Activated CD8-positive, alpha-beta T cell treated with anti-CD3 and anti-CD28 coated beads for 36 hours (primary cell): ENCODE data around the gene TTI1. TPM values are rescaled to one million over a fixed set of nuclear protein-coding genes. Genes with fewer than 3 reads are reported as not detected.

Source experiments
- ATAC-seq: fragments of 200-7000 bp; cut with Tn5 transposase; one replicate; pipeline ENCODE4 v1.10.0; 2021; ENCODE audit warnings: mild to moderate bottlenecking, moderate library complexity
- CTCF ChIA-PET: fragments of 350-600 bp; sonication (Branson Sonifier 250); formaldehyde crosslinking; loops from one replicate; lab custom pipeline; 2021; ENCODE audit warnings: antibody characterized with exemption; lab: Charles Lee
- POLR2A ChIA-PET: fragments of 350-600 bp; sonication (Branson Sonifier 250); formaldehyde crosslinking; loops from one replicate; lab custom pipeline; 2021; ENCODE audit warnings: antibody characterized with exemption; lab: Charles Lee
- DNase-seq: peaks from one replicate; pipeline ENCODE4 v3.0.0-alpha.2; 2020
- H3K27ac Mint-ChIP-seq: one replicate; pipeline ENCODE4 v1.8.0; 2021; ENCODE audit warnings: mild to moderate bottlenecking, mixed read lengths
- H3K27me3 Mint-ChIP-seq: one replicate; pipeline ENCODE4 v1.8.0; 2021; ENCODE audit warnings: mixed read lengths
- H3K36me3 Mint-ChIP-seq: one replicate; pipeline ENCODE4 v1.8.0; 2021; ENCODE audit warnings: low read depth, mixed read lengths
- H3K4me1 Mint-ChIP-seq: one replicate; pipeline ENCODE4 v1.8.0; 2021; ENCODE audit warnings: low read depth, mixed read lengths
- H3K4me3 Mint-ChIP-seq: one replicate; pipeline ENCODE4 v1.8.0; 2021; ENCODE audit warnings: mild to moderate bottlenecking, moderate library complexity, mixed read lengths
- H3K9me3 Mint-ChIP-seq: one replicate; pipeline ENCODE4 v1.8.0; 2021; ENCODE audit warnings: mixed read lengths
- intact Hi-C: fragments of 100-400 bp; cut with micrococcal nuclease; formaldehyde crosslinking; loops from one replicate; pipeline ENCODE4 v1.10.0; 2022
- total RNA-seq, 2 experiments: library from RNA; stranded (reverse); gene quantifications; one replicate each; pipeline ENCODE4 v1.2.3, GENCODE V29; 2021
- TF ChIP-seq, protein P1 (sequence below): fragments of 200-600 bp; IDR thresholded peaks from one replicate; pipeline ENCODE4 v1.8.0; 2022; ENCODE audit warnings: antibody characterized with exemption, mild to moderate bottlenecking

Gene TTI1
- total RNA-seq, 2 experiments from 2014 or later, result 34.1 to 39.7 TPM

DNA sequence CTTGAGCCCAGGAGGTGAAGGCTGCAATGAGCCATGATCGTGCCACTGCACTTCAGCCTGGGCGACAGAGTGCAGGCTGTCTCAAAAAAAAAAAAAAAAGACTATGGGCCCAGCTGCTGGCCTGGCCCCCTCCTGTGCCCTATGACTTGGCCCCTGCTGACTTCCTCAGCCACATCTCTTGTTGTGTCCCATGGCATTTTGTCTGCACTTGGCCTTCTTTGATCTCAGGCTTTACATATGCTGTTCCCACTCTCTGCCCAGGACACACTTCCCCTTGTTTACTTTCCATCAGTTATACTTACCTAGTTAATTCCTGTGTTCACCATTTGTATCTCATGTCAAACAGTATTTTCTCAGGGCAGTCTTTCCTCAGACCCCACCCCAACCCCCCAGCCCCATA is 44.8 kb upstream of the TTI1 start:
- Mint-ChIP-seq H3K27ac (no peak overlapping the region), H3K9me3 (peaks cover 4% of the 10 kb centered on the region), H3K4me3 (no peak overlapping the region), H3K27me3 (no peaks in the 10 kb centered on the region), H3K4me1 (peaks cover 20% of the 10 kb centered on the region), H3K36me3 (peaks cover 63% of the 10 kb centered on the region)
- CTCF ChIA-PET, result interaction anchor here (0.9 to 1.6 kb wide), 3 partner anchors 11 to 143 kb away, joined by 3 to 7 read pairs (median 5); no protein-coding TSS in a partner anchor
- TF ChIP-seq, protein P1, sequence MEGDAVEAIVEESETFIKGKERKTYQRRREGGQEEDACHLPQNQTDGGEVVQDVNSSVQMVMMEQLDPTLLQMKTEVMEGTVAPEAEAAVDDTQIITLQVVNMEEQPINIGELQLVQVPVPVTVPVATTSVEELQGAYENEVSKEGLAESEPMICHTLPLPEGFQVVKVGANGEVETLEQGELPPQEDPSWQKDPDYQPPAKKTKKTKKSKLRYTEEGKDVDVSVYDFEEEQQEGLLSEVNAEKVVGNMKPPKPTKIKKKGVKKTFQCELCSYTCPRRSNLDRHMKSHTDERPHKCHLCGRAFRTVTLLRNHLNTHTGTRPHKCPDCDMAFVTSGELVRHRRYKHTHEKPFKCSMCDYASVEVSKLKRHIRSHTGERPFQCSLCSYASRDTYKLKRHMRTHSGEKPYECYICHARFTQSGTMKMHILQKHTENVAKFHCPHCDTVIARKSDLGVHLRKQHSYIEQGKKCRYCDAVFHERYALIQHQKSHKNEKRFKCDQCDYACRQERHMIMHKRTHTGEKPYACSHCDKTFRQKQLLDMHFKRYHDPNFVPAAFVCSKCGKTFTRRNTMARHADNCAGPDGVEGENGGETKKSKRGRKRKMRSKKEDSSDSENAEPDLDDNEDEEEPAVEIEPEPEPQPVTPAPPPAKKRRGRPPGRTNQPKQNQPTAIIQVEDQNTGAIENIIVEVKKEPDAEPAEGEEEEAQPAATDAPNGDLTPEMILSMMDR, result no peak
- ATAC-seq (no peak), DNase-seq (no peak)
- POLR2A ChIA-PET, result interaction anchor here (1.2 kb wide), 1 partner anchor 10 kb away, joined by 3 read pairs; no protein-coding TSS in a partner anchor
- intact Hi-C loops, result no loop called here

DNA sequence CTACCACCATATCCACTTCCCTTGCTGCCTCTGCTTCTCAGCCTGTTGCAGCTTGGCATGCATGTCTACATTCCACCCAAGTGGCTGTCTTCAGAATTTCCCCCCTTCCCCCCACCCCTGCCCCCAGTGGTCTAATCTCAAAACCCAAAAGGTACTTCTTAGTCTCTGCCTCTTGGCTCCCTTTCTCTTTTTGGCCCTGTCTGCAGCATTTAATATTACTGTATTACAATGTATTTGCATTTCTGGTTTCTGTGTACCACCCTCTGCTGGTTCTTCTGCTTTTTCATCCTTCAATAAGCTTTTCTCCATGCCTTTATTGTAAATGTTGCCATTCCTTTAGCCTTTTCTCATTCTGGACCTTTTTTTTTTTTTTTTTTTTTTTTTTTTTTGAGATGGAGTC is 43.3 kb upstream of the TTI1 start:
- no peak overlapping the region for H3K4me3 Mint-ChIP-seq
- H3K36me3 Mint-ChIP-seq, result peaks cover 65% of the 10 kb centered on the region
- ATAC-seq, result no peak
- ChIA-PET CTCF (no interaction called here), POLR2A (no interaction called here)
- no peak for DNase-seq
- peaks cover 22% of the 10 kb centered on the region for H3K4me1 Mint-ChIP-seq
- peaks cover 4% of the 10 kb centered on the region for H3K9me3 Mint-ChIP-seq
- intact Hi-C loops, result no loop called here
- H3K27ac Mint-ChIP-seq, result no peak overlapping the region
- TF ChIP-seq, protein P1, result no peak
- H3K27me3 Mint-ChIP-seq, result no peaks in the 10 kb centered on the region

DNA sequence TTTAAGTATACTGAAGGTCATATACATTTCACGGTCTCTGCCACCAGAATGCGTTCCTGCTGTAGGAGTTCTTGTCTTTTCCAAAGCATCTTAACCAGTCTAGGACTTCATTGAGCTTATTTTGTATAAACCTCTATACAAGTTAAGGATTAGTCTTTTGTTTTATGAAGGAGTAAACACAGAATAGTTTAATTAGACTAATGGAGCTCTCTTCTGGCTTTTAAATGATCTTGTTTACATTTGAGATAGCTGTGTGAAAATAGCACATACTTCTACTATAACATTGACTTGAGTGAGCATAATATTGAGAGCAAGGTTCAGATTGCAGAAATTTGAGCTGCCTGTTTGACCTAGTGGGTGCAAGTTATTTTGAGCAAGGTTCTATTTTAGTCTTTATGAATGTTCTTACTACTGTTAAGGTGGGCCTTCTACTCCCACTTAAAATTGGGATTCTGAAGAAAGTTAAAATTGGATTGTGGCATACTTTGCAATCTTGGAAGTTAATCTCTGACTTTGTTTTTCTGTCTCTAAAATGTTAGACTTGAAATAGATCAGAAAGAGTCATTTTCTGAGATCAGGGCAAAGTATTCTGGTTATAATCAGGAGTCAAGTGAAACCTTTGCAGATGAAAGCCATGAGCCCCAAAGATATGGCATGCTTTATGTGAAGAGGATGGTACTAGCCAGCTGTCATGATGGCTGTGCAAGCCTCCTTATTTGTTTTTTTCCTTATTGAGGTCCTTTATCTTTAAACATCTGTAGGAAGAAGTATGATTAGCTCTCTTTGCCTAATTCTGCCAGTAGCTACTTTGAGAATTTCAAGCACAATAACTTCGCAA is 42.1 kb upstream of the TTI1 start:
- Mint-ChIP-seq H3K27ac (no peak overlapping the region), H3K9me3 (peaks cover 4% of the 10 kb centered on the region), H3K27me3 (no peaks in the 10 kb centered on the region), H3K36me3 (peaks cover 66% of the 10 kb centered on the region), H3K4me3 (no peak overlapping the region), H3K4me1 (peaks cover 14% of the 10 kb centered on the region)
- ChIA-PET CTCF (interaction anchor here (0.7 to 3.9 kb wide), 6 partner anchors 16 to 147 kb away, joined by 3 to 39 read pairs (median 4); no protein-coding TSS in a partner anchor), POLR2A (no interaction called here)
- DNase-seq (no peak), ATAC-seq (no peak)
- intact Hi-C loops, result no loop called here
- TF ChIP-seq, protein P1, result no peak

DNA sequence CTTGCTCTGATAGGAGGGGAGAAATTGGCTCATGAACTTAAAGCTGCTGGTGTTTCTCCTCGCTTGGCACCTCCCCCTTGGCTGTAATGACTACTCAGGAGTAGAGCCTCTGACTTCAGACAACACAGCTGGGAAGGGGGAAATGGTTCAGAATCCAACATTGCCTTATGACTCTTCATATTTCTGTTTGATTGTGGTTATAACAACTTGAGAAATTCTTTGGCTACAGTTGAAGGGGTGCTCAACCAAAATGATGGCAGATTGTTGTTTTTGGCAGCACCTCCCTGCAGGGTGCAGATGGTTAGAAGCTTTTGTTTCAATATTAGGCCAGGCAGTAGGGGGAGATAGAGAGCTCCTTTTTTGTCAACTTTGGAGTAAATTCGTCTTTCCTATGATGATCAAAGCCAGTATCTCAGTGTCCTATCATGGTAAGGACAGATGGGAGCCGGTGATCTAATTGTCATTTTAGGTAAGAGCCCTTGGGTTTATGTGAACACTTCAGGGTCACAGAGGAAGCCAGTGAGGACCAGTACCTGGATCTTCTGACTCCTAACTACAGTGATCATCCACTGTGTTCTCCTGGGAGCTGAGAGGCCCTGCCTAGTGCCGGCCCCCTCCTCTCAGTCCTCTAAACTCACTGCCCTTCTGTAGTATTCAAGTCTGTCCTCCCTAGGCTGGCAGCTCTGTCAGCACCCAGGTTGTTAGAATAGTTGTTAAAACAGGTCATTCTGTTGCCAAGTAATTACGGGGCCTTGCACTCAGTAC is 40.2 kb upstream of the TTI1 start:
- no peaks in the 10 kb centered on the region for H3K27me3 Mint-ChIP-seq
- ATAC-seq (peak; percentile 77), DNase-seq (peak; percentile 25)
- intact Hi-C loops, result no loop called here
- CTCF ChIA-PET, result interaction anchor here (0.8 to 3.9 kb wide), 37 partner anchors 8 to 299 kb away, joined by 3 to 39 read pairs (median 4); partner anchors contain the start of genes RPRD1B and TTI1
- peaks cover 9% of the 10 kb centered on the region for H3K4me1 Mint-ChIP-seq
- H3K4me3 Mint-ChIP-seq, result no peak overlapping the region
- H3K9me3 Mint-ChIP-seq, result no peaks in the 10 kb centered on the region
- H3K27ac Mint-ChIP-seq, result no peak overlapping the region
- TF ChIP-seq, protein P1, result peak; percentile 76
- POLR2A ChIA-PET, result interaction anchor here (0.6 to 1.3 kb wide), 4 partner anchors 31 to 579 kb away, joined by 3 to 4 read pairs (median 3); no protein-coding TSS in a partner anchor
- peaks cover 62% of the 10 kb centered on the region for H3K36me3 Mint-ChIP-seq
